GM19035 (cell line): ENCODE data around the gene MCHR2.
"Not testable (repeated sequence)": the region's sequence is repeated elsewhere in the genome, so short reads cannot be mapped to it uniquely, and the experiment has no call there.

Source experiments
- ATAC-seq: cut with Tn5 transposase; IDR thresholded peaks from one replicate; pipeline ENCODE4 v1.9.1; 2021; ENCODE audit not compliant: unreplicated experiment

MCHR2 gene, protein sequence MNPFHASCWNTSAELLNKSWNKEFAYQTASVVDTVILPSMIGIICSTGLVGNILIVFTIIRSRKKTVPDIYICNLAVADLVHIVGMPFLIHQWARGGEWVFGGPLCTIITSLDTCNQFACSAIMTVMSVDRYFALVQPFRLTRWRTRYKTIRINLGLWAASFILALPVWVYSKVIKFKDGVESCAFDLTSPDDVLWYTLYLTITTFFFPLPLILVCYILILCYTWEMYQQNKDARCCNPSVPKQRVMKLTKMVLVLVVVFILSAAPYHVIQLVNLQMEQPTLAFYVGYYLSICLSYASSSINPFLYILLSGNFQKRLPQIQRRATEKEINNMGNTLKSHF

DNA sequence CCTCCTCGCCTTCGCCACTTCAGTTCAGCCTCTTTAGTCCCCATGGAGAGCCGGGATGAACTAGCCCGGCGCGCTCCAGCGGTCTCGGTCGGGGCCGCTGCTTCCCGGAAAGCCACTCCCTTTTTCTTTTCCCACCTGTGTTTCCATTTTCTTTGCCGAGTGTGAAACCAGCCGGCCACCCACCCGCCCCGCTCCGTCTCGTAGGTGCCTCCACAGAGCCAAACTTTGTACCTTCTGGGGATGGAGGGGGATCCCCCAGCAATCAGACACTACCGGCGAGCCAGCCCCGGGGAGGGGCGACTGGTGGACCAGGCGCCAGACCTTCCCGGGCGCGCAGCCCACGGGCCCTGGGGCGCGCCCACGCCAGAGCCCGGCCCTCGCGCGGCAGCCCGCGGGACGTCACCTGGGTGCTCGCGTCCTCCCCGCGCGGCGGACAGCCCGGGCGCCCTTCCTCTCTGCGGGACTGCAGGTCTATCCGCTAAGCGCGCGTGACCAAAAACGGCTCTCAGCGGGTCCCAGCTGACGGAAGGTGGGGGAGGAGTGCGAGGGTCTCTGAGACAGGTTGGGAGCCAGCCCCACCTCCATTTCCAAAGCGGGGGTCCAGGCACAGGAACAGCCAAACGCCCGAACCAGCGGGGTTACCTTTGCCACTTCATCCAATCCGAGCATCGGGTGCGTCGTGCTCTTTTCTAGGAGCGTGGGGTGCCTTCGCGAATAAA lies at the start of gene MCHR2:
Gene MCHR2 (minus strand): TSS at position 691 of the 719 bp plus-strand sequence. CDS start 38,076 bp downstream, outside the sequence.
- ATAC-seq, result no peak

DNA sequence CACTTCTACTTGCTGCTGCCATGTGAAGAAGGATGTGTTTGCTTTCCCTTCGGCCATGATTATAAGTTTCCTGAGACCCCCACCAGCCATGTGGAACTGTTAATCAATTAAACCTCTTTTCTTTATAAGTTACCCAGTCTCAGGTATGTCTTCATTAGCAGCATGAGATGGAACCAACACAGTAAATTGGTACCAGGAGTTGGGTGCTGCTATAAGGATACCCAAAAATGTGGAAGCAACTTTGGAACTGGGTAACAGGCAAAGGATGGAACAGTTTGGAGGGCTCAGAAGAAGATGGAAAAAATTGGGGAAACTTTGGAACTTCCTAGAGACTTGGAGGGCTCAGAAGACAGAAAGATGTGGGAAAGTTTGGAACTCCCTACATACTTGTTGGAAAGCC lies 44.5 kb upstream of the MCHR2 start:
- ATAC-seq, result not testable (repeated sequence)

DNA sequence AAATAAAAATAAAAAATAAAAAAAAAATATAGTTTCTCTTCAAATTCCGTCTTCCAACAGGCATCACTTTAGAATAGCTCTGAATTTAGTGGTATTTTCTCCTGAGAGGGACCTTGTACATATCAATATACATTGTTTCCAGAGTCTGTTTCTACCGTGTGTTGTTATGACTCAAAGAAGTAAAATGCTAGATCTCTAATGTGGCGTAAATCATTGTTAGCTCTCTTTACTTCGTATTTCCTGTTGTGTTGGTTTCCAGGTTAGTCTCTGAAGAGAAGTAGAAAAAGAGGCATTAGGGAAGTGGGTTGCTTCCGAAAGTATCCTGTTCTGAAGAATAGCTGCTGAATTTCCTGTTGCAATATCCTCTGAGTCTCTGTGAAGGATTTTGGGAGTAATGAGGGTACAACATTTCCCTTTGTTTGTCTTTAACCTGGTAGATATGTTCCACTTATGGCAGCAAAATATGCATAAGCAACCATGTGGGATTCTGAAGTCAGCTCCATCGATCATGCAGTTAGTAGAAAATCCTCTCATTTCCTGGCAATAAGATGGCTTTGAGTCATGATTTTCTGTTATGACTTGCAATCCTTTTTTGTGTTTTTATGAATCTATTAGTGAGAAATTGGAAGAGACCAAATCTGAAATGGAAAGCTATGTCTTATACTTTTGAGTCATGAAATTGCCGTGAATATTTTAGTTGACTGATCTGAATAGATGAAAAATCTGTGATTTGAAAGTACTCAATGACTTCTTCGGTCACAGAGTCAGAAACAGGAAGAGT lies 42.0 kb upstream of the MCHR2 start:
- ATAC-seq, result no peak

DNA sequence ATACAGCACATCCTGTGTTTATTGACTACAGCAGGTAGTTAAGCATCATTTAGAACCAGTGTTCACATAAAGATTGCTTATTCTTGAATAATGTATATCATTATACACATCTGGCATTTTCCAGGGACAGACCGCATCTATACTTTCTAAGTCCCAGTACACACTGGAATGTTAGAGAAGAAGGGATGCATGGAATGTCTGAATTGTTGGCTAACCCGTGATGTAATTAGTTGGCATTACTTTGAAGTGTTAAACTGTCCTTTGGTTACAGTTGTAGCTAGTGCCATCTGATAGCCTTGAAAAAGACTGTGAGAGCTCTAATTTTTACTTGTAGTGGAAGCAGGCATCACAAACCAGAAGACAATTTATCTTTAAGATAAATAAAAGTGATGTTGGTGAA lies 29.8 kb upstream of the MCHR2 start:
- ATAC-seq, result no peak

DNA sequence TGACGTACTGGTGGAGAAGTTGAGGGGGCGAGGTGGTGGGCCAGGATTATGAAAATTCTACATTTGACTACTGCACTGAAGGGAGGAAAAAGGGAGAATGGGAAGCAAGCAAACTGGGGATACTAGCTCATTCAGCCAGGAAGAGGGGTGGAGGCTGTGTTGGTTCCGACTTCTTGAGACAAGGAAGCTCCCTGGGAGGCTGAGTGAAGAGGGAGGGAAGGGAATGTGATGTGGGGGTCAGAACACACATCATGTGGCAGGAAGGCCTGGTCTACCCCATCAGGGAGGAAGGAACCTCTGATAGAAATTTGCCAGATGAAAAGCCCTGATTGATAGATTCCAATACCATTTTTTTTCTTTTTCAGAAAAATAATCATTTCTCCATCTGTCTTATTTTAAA lies 28.8 kb upstream of the MCHR2 start:
- ATAC-seq, result no peak

DNA sequence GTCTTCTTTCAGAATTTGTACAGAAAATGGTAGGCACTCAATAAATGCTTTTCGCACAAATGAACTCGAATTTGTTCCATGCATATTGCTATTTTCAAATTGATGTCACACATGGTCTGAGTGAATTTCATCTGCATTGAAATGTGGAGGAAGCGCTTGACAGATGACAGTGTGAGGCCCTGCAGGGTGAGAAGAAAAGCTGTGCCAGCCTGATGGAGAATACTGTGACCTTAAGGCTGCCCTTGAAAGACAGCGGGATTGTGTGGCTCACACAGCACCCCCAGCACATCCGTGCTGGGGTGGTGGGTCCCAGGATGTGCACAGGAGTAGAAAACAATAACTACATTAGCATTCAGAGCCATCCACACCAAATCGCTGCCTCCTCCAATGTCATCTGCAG lies 14.8 kb upstream of the MCHR2 start:
- no peak for ATAC-seq

DNA sequence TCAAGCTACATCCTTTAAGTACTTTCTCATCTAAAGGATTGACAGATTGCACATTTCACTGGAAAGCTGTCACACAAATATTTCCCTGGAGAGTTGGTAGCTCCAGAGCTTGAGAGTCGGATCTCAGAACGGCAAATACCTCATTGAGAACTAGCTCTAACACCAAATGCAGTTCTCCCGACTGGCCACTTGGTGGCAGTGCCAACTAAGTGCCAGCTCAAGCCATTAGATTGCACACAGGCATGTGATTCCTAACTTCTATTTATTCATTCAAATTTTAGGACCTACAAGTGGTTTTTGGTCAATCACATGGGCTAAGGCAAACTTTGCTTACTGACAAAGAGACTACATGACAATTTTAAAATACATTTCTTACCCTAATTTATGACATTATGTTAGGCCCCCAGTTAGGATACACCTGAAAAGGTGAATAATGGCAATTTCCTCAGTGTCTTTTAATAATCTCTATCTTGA lies 7.9 kb upstream of the MCHR2 start:
- peak; percentile 94 for ATAC-seq

DNA sequence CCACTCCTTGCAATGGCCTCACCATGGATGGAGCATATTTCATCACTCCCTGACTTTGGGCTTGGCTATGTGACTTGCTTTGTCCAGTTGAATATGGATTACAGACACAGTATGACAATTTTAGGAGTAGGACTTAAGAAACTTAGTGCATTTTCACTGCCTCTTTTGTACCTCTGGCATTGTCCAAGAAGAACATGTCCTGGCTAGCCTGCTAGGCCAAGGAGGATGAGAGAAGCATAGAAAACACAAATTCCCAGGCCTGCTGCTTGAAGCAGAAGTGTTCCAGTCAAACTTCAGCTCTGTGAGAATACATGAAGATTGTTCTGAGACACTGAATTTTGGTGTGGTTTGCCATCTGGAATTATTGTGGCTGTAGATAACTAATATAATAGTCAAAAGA lies 3.1 kb upstream of the MCHR2 start:
- ATAC-seq, result no peak

DNA sequence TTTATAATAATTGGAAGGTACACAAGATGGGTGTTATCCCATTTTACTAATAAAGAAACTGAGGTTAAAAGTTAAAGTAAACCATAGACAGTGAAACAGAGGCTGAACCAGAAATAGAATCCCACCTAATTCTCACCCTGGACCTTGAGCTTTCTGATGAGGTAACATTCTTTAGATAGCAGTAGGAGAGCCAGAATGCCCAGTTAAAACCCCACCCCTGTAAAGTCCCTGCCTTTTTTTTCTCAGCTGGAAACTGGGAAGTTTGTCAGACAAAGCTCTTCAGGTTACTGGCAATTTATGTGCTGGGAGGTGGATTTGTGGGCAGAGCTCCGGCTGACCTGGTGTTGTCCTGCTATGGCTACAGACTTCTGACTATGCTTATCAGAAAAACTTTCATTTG lies 1.9 kb upstream of the MCHR2 start:
- no peak for ATAC-seq

DNA sequence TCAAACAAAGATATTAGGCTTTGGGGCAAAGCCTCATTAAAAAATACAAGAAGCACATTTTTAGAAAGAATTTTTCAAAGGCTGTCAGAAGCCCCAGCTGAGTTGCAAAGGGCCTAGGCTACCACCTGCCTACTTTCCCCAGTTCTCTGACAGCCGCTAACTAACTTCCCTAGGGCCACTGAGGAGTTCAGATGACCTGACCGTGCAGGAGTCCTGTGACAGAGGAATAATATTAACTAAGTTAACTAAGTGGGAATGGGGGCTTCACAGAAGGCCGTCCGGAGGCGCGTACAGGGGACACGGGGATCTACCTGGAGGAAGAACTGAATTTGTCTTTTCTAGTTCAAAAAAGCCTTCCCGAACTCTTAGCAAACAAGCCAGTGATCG lies 884 bp downstream of the MCHR2 start:
- ATAC-seq, result no peak

DNA sequence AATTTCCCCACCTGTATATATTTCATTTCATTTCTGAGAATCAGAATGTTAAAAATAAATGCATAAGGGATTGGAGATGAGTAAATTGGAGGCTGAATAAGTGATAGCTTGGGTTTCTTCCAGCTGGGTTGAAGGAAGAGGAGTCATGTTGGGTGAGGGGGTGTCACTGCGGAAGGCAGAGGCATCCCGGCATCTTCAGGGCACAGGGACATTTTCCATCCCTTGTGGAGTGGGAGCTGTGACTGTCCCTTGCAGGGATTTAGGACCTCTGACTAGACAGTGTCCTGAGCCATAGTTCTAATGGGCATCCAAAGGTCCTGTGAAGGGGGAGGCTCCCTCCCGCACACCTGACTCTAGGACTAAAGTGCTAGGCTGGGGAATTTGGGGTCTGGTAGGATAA lies 2.1 kb downstream of the MCHR2 start:
- ATAC-seq, result no peak

DNA sequence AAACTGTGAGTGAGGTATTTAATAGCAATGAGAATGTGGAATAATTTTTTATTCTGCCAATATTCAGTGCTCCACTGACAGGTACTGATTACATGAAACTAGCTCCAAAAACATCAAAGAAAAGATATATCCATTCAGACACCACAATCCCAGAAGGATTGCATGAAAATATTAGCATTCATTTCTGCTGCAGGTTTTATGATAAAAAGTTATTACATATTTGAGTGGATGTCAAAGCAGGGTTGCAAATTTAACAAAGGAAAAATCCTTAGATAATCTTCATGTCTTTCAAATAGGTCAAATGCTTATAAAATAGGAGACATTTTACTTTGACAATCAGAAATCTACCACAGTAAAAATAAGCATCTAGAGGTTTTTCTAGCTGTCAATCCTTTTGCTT lies 13.3 kb downstream of the MCHR2 start:
- ATAC-seq, result no peak

DNA sequence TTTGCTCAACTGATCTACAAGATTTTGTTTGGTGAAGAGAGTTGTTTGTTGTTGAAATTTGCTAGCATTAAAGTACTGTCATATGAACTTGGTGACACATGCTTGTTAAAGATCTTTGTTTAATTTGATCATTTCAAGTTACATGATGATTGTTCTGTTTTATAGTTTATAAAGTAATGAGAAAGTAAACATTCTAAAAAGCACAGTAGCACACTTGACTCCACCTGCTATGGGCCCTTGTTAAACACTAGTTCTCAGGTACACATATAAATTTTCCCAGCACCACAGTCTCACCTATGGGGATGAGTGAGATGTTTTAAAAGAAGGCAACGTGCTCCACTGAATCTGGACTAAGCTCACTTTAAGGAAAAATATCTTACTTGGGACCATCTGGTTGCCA lies 14.1 kb downstream of the MCHR2 start:
- ATAC-seq, result no peak

DNA sequence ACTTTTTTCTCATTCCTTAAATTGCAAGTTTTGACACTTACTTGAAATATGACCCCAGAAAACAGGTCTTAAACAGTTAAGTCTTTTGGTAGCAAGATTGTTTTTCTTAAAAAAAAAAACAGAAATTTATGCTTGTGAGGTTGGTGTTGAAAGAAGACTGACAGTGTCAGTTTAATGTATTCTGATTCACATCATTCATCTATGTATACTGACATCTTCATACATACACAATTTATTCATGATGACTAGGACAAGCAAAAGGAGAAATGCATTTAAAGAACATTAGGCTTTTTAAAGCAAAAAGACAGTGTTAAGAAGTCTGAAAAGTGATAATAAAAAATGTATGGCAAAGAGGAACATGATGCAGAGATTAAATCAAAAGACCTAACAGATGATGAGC lies 27.0 kb downstream of the MCHR2 start:
- no peak for ATAC-seq

DNA sequence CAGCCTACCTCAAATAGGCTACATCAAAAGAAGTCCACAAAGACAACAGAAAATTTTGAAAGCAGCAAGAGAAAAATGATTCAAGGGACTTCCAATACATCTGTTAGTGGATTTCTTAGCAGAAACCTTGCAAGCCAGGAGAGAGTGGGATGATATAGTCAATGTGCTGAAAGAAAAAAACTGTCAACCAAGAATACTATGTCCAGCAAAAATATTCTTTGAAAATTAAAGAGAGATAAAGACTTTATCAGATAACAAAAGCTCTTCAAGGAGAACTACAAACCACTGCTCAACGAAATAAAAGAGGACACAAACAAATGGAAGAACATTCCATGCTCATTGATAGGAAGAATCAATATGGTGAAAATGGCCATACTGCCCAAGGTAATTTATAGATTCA lies 34.0 kb downstream of the MCHR2 start:
- ATAC-seq, result no peak

DNA sequence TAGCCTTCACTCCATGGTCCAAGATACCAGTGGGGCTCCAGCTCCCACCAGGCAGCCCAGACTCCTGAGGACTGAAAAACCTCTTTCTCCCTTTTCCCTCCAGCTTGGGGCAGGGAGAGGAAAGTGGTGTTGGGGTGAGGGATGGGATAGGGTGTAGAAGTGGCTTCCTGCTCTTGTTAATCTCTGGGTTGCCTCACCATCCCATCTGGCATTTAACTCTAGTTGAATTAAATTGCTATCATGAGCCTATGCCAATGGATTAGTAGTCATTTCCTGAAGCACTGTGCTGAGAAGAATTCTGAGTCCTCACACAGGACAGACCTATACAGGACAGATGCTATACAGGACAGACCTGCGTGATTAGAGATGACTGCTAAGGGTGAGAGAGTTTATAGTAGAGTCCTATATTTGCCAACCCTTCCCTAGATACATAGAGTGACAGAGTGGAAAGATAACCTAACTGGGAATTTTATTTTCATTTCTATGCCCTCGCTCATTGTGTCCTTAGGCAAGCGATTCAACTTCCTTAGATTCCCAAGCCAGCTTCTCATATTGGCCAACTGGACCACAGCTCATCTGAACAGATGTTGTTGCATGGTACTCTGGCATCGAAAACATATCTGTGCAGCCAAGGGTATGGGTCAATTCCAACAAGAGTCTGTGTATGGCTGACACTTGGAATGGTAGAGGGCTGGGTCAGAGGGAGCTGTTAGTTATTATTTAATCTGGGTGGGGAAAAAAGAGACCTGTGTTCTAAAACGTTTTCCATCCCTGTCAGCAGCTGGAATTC lies 42.8 kb downstream of the MCHR2 start:
- no peak for ATAC-seq

DNA sequence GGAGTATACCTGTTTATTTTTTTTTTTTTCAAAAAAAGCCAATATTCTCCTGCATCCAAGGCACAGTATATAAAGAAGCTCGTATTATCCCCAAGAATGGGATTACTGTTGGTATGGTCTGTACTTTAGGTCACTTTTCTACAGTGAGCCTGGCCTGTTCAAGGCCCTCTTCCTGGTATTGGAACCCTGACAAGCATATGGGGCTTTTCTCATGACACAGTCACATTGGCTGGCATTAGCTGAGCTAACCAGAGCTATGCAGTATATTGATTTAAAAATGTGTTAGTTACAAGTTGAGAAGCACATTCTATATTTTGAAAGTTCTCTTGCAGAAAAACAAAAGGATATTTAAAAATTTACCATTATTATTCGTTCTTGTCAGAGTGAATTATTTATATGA lies 48.0 kb downstream of the MCHR2 start:
- ATAC-seq, result no peak

DNA sequence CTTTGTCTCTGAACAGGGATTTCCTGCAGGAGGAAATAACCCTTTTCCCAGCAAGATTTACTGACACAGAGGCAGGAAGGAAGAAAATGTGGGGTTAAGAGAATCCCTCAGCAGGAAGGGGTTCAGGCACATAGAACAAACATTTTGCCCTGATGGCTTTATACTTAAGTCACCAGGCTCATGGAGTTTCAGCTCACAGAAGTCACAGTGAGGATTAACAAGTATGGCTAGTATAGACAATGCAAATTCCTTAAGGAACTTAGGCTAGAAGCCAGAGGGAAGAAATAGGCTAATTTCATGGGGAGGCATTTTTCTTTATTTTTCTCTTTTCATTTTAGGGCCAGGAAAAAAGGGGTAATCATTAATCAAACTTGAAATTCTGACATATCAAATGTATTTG lies 50.2 kb downstream of the MCHR2 start:
- no peak for ATAC-seq

DNA sequence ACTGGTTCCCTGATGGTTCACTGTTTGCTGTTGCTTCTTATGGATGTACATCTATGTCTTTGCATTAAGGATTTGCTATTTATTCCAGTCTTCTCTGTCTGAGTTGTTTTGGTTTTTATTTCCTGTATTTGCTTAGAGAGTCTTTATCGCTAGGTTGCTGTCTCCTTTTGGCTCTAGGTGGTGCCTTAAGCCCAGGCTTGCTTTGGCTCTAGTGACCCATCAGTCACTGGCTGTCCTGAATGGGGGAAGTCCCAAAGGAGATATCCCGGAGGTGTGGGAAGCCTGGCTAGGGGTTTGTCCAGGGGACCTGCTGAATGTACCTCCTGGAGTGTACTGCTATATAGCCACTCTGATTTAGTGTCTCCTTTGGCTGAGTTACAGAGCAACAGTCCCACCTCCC lies 53.4 kb downstream of the MCHR2 start:
- no peak for ATAC-seq

DNA sequence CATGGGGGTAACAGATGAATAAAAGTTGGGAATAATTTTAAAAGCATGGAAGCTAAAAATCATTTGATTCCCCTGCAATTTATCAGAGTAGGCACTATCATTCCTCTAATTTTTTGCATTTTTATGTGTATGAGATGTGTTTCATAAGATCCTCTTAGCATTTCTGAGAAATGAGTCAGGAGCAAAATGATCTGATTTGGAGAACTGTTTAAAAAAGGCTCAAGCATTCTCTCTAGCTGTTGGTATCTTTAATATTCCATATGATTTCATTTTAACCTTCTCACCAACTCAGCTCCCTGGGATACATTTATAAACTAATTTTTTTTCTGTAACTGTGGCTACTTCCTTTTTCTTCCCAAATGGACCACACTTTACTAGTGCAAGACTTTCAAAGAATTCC lies 60.9 kb downstream of the MCHR2 start:
- no peak for ATAC-seq

DNA sequence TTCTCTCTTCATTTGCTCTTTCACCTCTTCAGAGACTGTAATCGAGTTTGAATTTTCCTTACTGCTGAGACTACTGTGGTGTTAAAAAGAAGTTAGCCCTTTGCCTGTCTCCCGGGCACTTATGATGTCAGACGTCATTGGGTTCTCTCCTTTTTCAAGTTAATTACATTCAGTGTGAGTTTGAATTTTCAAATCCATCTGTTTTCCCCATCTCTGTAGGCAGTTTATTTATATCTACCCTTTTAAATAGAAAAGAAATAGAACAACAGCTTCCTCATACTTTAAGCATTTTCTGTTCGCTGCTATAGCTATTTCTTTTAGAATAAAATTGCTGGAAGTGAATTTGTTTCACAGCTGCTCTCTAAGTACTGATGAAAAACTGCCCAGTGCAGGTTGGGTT lies 81.4 kb downstream of the MCHR2 start:
- no peak for ATAC-seq
